Prostate gland (tissue), 2 donors: ENCODE data around the gene ARID4B.

Experiments
- POLR2A ChIP-seq: fragments of 450-650 bp; IDR thresholded peaks from one replicate; pipeline ENCODE4 v1.6.1; 2016; ENCODE audit warnings: antibody characterized with exemption, mild to moderate bottlenecking
- POLR2AphosphoS5 ChIP-seq: sonication (generic); formaldehyde crosslinking; IDR thresholded peaks from one replicate; pipeline ENCODE4 v1.6.1; 2017; ENCODE audit warnings: antibody characterized with exemption
- TF ChIP-seq, protein P1 (sequence below), 4 experiments: fragments of 200-600 bp in 2 of 4; fragments of 450-650 bp in 2 of 4; sonication (generic) in 2 of 4; IDR thresholded peaks; 1 replicate in 3 of 4; 2 replicates in 1 of 4; pipeline ENCODE4 v1.5.1; 2016 to 2019; ENCODE audit warnings: antibody characterized with exemption in 4 of 4, mild to moderate bottlenecking in 2 of 4, moderate library complexity in 2 of 4

GRCh38 chr1:235313931-235314678 lies 13.9 kb downstream of the ARID4B start:
- TF ChIP-seq, protein P1, sequence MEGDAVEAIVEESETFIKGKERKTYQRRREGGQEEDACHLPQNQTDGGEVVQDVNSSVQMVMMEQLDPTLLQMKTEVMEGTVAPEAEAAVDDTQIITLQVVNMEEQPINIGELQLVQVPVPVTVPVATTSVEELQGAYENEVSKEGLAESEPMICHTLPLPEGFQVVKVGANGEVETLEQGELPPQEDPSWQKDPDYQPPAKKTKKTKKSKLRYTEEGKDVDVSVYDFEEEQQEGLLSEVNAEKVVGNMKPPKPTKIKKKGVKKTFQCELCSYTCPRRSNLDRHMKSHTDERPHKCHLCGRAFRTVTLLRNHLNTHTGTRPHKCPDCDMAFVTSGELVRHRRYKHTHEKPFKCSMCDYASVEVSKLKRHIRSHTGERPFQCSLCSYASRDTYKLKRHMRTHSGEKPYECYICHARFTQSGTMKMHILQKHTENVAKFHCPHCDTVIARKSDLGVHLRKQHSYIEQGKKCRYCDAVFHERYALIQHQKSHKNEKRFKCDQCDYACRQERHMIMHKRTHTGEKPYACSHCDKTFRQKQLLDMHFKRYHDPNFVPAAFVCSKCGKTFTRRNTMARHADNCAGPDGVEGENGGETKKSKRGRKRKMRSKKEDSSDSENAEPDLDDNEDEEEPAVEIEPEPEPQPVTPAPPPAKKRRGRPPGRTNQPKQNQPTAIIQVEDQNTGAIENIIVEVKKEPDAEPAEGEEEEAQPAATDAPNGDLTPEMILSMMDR (IDR thresholded peaks at IDR 0.05): no peak
- TF ChIP-seq POLR2AphosphoS5 (no peak), POLR2A (no peak)
